KMS-11 (cell line): ENCODE data around the gene CLDN14.

Experiments used
- H2AFZ ChIP-seq: fragments of 200-600 bp; sonication (generic); 2 replicates; pipeline ENCODE4 v1.6.1; 2016; ENCODE audit warnings: antibody characterized with exemption, mixed run types, low read depth
- H3K27ac ChIP-seq: fragments of 200-600 bp; sonication (generic); 2 replicates; pipeline ENCODE4 v1.6.1; 2016; ENCODE audit warnings: mild to moderate bottlenecking, mixed run types
- H3K27me3 ChIP-seq: fragments of 200-600 bp; sonication (generic); 2 replicates; pipeline ENCODE4 v1.6.1; 2017; ENCODE audit warnings: mild to moderate bottlenecking, low read depth, mixed run types, moderate library complexity; ENCODE audit not compliant: insufficient read depth
- H3K36me3 ChIP-seq: fragments of 200-600 bp; sonication (generic); 2 replicates; pipeline ENCODE4 v1.6.1; 2017; ENCODE audit warnings: mild to moderate bottlenecking, mixed run types; ENCODE audit not compliant: insufficient read depth
- H3K4me1 ChIP-seq: fragments of 200-600 bp; sonication (generic); 2 replicates; pipeline ENCODE4 v1.6.1; 2016; ENCODE audit warnings: mild to moderate bottlenecking, low read depth, mixed run types; ENCODE audit not compliant: poor library complexity, severe bottlenecking
- H3K4me2 ChIP-seq: fragments of 200-600 bp; sonication (generic); 2 replicates; pipeline ENCODE4 v1.7.0; 2016; ENCODE audit warnings: mild to moderate bottlenecking, mixed run types
- H3K4me3 ChIP-seq: fragments of 200-600 bp; sonication (generic); IDR thresholded peaks from 2 replicates; pipeline ENCODE4 v1.6.1; 2017; ENCODE audit warnings: low read depth, low read length, mixed read lengths; ENCODE audit not compliant: insufficient read depth
- H3K79me2 ChIP-seq: fragments of 200-600 bp; sonication (generic); 2 replicates; pipeline ENCODE4 v1.6.1; 2016; ENCODE audit warnings: low read depth, mixed run types; ENCODE audit not compliant: insufficient read depth
- H3K9ac ChIP-seq: fragments of 200-600 bp; sonication (generic); 2 replicates; pipeline ENCODE4 v1.6.1; 2016; ENCODE audit warnings: mild to moderate bottlenecking, mixed run types
- H4K20me1 ChIP-seq: fragments of 200-600 bp; sonication (generic); 2 replicates; pipeline ENCODE4 v1.6.1; 2016; ENCODE audit warnings: mild to moderate bottlenecking, mixed run types; ENCODE audit not compliant: insufficient read depth
- TF ChIP-seq, protein P1 (sequence below): fragments of 200-600 bp; sonication (generic); conservative IDR thresholded peaks from 2 replicates; pipeline ENCODE4 v1.6.1; 2017; ENCODE audit warnings: low read depth, mild to moderate bottlenecking, antibody characterized with exemption, low read length, moderate library complexity, mixed read lengths

Gene CLDN14

GRCh38 chr21:36510911-36511310, 31.0 kb upstream of the CLDN14 start:
- Histone ChIP-seq H2AFZ (no peak overlapping the region), H3K27ac (no peak overlapping the region), H3K79me2 (no peaks in the 10 kb centered on the region), H3K36me3 (no peaks in the 10 kb centered on the region), H4K20me1 (no peaks in the 10 kb centered on the region), H3K9ac (no peak overlapping the region), H3K4me3 (no peak overlapping the region), H3K4me2 (no peak overlapping the region), H3K4me1 (no peaks in the 10 kb centered on the region), H3K27me3 (no peaks in the 10 kb centered on the region)
- TF ChIP-seq, protein P1, sequence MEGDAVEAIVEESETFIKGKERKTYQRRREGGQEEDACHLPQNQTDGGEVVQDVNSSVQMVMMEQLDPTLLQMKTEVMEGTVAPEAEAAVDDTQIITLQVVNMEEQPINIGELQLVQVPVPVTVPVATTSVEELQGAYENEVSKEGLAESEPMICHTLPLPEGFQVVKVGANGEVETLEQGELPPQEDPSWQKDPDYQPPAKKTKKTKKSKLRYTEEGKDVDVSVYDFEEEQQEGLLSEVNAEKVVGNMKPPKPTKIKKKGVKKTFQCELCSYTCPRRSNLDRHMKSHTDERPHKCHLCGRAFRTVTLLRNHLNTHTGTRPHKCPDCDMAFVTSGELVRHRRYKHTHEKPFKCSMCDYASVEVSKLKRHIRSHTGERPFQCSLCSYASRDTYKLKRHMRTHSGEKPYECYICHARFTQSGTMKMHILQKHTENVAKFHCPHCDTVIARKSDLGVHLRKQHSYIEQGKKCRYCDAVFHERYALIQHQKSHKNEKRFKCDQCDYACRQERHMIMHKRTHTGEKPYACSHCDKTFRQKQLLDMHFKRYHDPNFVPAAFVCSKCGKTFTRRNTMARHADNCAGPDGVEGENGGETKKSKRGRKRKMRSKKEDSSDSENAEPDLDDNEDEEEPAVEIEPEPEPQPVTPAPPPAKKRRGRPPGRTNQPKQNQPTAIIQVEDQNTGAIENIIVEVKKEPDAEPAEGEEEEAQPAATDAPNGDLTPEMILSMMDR, result no peak

GRCh38 chr21:36509973-36510664, 30.2 kb upstream of the CLDN14 start:
- H3K27me3 ChIP-seq, result no peaks in the 10 kb centered on the region
- H3K27ac ChIP-seq, result no peak overlapping the region
- H3K4me2 ChIP-seq, result no peak overlapping the region
- TF ChIP-seq, protein P1, result no peak
- H2AFZ ChIP-seq, result no peak overlapping the region
- H4K20me1 ChIP-seq, result no peaks in the 10 kb centered on the region
- no peak overlapping the region for H3K9ac ChIP-seq
- no peak overlapping the region for H3K4me3 ChIP-seq
- peaks cover 5% of the 10 kb centered on the region for H3K4me1 ChIP-seq
- H3K36me3 ChIP-seq, result no peaks in the 10 kb centered on the region
- no peaks in the 10 kb centered on the region for H3K79me2 ChIP-seq

DNA sequence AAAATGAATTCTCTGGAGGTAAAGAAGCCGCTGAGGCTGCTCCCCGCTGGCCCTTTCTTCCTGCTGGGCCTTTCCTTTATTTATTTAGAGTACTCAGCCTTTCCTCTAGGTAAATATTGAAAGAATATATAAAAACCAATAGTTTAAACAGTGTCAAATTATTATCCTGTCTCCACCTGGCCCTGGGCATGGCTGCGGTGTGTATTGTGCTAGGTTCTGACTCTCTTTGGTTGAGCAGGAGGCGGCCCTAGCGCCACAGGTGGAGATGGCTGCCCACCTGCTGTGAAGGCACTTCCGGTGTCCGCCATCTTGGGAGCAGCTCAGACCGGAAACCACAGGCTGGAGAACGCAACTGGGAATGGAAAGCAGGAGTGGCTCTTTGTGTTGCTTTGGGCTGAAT, 29.0 kb upstream of the CLDN14 start:
- Histone ChIP-seq H3K27me3 (no peaks in the 10 kb centered on the region), H2AFZ (no peak overlapping the region), H3K4me2 (no peak overlapping the region), H3K36me3 (no peaks in the 10 kb centered on the region), H3K9ac (no peak overlapping the region), H3K4me1 (peaks cover 14% of the 10 kb centered on the region), H3K27ac (no peak overlapping the region), H3K79me2 (no peaks in the 10 kb centered on the region), H4K20me1 (no peaks in the 10 kb centered on the region), H3K4me3 (no peak overlapping the region)
- TF ChIP-seq, protein P1, result no peak

DNA sequence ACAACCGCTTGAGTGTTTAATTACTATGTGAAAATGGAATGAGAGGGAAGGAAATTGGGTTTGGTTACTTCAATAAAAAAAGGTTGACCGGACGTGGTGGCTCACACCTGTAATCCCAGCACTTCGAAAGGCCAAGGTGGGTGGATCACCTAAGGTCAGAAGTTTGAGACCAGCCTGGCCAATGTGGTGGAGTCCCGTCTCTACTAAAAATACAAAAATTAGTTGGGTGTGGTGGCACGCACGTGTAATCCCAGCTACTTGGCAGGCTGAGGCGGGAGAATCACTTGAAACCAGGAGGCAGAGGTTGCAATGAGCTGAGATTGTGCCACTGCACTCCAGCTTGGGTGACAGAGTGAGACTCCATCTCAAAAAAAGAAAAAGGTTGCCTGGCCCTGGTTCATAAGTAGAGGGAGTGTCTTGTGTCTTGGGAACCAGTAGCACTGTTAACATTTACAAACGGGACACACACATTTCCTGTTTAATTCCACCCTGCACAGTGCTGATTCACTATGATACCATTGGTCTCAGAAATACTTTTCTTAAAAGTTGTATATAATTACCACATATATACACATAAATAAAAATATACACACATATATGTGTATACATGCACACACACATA, 27.6 kb upstream of the CLDN14 start:
- Histone ChIP-seq H3K9ac (no peak overlapping the region), H3K36me3 (no peaks in the 10 kb centered on the region), H4K20me1 (no peaks in the 10 kb centered on the region), H3K4me3 (no peak overlapping the region), H3K79me2 (no peaks in the 10 kb centered on the region), H3K27ac (no peak overlapping the region), H3K4me1 (peaks cover 14% of the 10 kb centered on the region), H3K4me2 (no peak overlapping the region), H3K27me3 (no peaks in the 10 kb centered on the region), H2AFZ (no peak overlapping the region)
- TF ChIP-seq, protein P1, result no peak
